Effector memory CD4-positive, alpha-beta T cell (primary cell): ENCODE measurements around the gene RALY.
"Not testable (repeated sequence)": the region's sequence is repeated elsewhere in the genome, so short reads cannot be mapped to it uniquely, and the experiment has no call there.

Source experiments
- DNase-seq, 3 donors: peaks; one replicate each; pipeline ENCODE4 v3.0.0-alpha.2; 2020
- H3K27ac ChIP-seq: 2 replicates; pipeline ENCODE4 v1.7.0; 2013; ENCODE audit warnings: mild to moderate bottlenecking, low read length, moderate library complexity; ENCODE audit not compliant: insufficient read depth, poor library complexity, severe bottlenecking
- H3K27me3 ChIP-seq: replicated peaks from 2 replicates; pipeline ENCODE4 v1.7.0; 2013; ENCODE audit warnings: mild to moderate bottlenecking, low read length; ENCODE audit not compliant: insufficient read depth, control insufficient read depth, poor library complexity, severe bottlenecking
- H3K36me3 ChIP-seq: 2 replicates; pipeline ENCODE4 v1.7.0; 2013; ENCODE audit warnings: mild to moderate bottlenecking, low read length, moderate library complexity; ENCODE audit not compliant: control insufficient read depth, insufficient read depth
- H3K4me1 ChIP-seq: 2 replicates; pipeline ENCODE4 v1.7.0; 2013; ENCODE audit warnings: low read length, mild to moderate bottlenecking; ENCODE audit not compliant: control insufficient read depth, insufficient read depth, poor library complexity, severe bottlenecking
- H3K4me3 ChIP-seq: 2 replicates; pipeline ENCODE4 v1.7.0; 2013; ENCODE audit warnings: low read length, low read depth, mild to moderate bottlenecking; ENCODE audit not compliant: insufficient read depth, poor library complexity, severe bottlenecking
- H3K9me3 ChIP-seq: 2 replicates; pipeline ENCODE4 v1.7.0; 2013; ENCODE audit warnings: mild to moderate bottlenecking, low read length, moderate library complexity; ENCODE audit not compliant: control insufficient read depth

The RALY gene

DNA sequence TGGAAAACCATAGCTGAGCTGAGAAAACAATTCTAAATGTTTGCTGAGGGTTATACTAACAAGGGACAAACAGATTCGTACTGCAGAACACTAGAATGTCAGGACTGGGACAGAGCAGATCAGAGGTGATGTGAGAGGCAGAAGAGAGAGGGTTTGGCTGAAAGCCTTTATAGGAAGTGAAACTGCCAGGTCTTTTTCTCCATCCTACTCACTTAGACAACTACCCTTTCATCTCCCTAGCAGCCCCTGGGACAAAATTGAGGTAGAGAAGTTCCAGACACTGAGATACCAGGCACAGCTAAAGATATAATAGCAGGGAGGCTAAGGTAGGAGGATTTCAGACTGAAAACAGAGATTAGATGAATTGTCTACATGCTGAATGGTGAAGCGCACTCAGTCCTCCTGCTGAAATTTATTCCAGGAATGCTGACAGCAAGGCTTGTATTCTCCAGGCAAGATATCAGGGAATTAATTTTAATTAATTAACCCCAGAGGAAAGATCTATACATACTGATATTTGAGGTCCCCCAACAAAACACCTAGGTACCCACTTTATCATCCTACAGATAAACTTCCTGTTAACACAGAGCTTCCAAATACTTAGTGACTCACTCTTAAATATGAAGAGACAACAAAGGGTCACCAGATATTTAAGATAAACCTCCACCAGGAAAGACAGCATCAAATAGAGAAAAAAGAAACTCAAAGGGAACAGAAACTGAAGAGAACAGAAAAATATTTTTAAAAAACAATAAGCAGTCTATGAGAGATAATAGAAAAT is 130.9 kb downstream of the RALY start:
- Histone ChIP-seq H3K4me1 (no peaks in the 10 kb centered on the region), H3K36me3 (no peaks in the 10 kb centered on the region), H3K27me3 (no peaks in the 10 kb centered on the region), H3K9me3 (no peaks in the 10 kb centered on the region), H3K4me3 (no peak overlapping the region), H3K27ac (no peak overlapping the region)
- DNase-seq, result no peak

DNA sequence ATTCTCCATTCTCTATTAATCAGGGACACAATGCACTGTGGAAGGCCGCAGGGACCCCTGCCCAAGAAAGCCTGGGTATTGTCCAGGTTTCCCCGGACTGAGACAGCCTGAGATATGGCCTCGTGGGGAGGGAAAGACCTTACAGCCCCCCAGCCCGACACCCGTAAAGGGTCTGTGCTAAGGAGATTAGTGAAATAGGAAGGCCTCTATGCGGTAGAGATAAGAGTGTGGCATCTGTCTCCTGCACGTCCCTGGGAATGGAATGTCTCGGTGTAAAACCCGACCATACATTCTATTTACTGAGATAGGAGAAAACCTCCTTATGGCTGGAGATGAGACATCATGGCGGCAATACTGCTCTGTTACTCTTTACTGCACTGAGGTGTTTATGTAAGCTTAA is 134.1 kb downstream of the RALY start:
- no peaks in the 10 kb centered on the region for H3K36me3 ChIP-seq
- no peak for DNase-seq
- H3K27ac ChIP-seq, result no peak overlapping the region
- H3K27me3 ChIP-seq, result no peaks in the 10 kb centered on the region
- no peaks in the 10 kb centered on the region for H3K4me1 ChIP-seq
- no peaks in the 10 kb centered on the region for H3K9me3 ChIP-seq
- no peak overlapping the region for H3K4me3 ChIP-seq

DNA sequence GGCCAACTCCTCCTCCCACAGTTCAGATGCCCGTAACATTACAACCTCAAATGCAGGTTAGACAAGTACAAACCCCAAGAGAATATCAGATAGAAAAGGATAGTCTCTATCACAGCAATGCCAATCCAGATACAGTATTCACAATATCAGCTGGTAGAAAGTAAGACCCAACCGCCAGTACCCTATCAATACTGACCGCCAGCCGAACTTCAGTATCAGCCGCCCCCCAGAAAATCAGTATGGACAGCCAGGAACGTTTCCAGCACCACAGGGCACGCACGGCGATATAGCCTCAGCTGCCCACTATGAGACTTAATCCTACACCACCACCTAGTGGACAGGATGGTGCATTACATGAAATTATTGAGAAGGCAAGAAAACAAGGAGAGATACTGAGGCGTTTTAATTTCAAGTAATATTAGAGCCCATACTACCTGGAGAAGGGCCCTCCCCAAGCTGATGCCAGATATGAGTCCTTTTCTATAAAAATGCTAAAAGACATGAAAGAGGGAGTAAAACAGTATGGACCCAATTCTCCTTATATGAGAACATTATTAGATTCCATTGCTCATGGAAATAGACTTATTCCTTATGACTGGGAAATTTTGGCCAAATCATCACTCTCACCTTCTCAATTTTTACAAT is 135.9 kb downstream of the RALY start:
- Histone ChIP-seq H3K27me3 (no peaks in the 10 kb centered on the region), H3K9me3 (no peaks in the 10 kb centered on the region), H3K4me3 (no peak overlapping the region), H3K27ac (no peak overlapping the region), H3K36me3 (no peaks in the 10 kb centered on the region), H3K4me1 (no peaks in the 10 kb centered on the region)
- DNase-seq, result peak in 2 of 3 donors; percentile 18 to 41

DNA sequence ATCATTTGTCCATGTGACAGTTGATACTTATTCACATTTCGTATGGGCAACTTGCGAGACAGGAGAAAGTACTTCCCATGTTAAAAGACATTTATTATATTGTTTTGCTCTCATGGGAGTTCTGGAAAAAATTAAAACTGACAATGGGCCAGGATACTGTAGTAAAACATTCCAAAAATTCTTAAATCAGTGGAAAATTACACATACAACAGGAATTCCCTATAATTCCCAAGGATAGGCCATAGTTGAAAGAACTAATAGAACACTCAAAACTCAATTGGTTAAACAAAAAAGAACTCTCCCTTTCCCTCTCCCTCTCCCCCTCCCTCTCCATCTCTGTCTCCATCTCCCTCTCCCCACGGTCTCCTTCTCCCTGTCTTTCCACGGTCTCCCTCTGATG is 137.8 kb downstream of the RALY start:
- Histone ChIP-seq H3K27ac (no peak overlapping the region), H3K9me3 (no peaks in the 10 kb centered on the region), H3K36me3 (no peaks in the 10 kb centered on the region), H3K27me3 (no peaks in the 10 kb centered on the region), H3K4me3 (no peak overlapping the region), H3K4me1 (no peaks in the 10 kb centered on the region)
- no peak for DNase-seq

DNA sequence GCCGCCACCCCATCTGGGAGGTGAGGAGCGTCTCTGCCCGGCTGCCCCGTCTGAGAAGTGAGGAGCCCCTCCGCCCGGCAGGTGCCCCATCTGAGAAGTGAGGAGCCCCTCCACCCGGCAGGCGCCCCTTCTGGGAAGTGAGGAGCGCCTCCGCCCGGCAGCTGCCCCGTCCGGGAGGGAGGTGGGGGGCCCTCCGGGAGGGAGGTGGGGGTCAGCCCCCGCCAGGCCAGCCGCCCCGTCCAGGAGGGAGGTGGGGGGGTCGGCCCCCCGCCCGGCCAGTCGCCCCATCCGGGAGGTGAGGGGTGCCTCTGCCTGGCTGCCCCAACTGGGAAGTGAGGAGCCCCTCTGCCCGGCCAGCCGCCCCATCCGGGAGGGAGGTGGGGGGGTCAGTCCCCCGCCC is 138.8 kb downstream of the RALY start:
- not testable (repeated sequence) for H3K27ac ChIP-seq, DNase-seq, H3K27me3 ChIP-seq, H3K4me1 ChIP-seq, H3K36me3 ChIP-seq, H3K9me3 ChIP-seq, H3K4me3 ChIP-seq

DNA sequence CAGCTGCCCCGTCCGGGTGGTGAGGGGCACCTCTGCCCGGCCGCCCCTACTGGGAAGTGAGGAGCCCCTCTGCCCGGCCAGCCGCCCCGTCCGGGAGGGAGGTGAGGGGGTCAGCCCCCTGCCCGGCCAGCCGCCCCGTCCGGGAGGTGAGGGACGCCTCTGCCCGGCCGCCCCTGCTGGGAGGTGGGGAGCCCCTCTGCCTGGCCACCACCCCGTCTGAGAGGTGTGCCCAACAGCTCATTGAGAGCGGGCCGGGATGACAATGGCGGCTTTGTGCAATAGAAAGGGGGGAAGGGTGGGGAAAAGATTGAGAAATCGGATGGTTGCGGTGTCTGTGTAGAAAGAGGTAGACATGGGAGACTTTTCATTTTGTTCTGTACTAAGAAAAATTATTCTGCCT is 139.2 kb downstream of the RALY start:
- not testable (repeated sequence) for DNase-seq, H3K4me1 ChIP-seq, H3K27ac ChIP-seq, H3K27me3 ChIP-seq, H3K9me3 ChIP-seq, H3K4me3 ChIP-seq, H3K36me3 ChIP-seq

- H3K27me3 ChIP-seq, H3K27ac ChIP-seq: not testable (repeated sequence)
Observed at GRCh38 chr20:34133365-34133860, 139.7 kb downstream of the RALY start.

More at GRCh38 chr20:34133365-34133860, 139.7 kb downstream of the RALY start:
- H3K9me3 ChIP-seq, H3K36me3 ChIP-seq, H3K4me3 ChIP-seq, DNase-seq, H3K4me1 ChIP-seq: not testable (repeated sequence)
